Nephron (organoid): ENCODE results near the gene ITGA3.
A peak's percentile ranks its signal among the peaks of the same experiment; 100 is the strongest.

ENCODE experiments used
- H3K27ac Mint-ChIP-seq, 3 experiments: 2 replicates each; pipeline ENCODE4 v1.8.0; 2020; ENCODE audit warnings: mixed read lengths in 3 of 3, mild to moderate bottlenecking in 2 of 3, moderate library complexity in 1 of 3
- H3K27me3 Mint-ChIP-seq: 2 replicates; pipeline ENCODE4 v1.8.0; 2021; ENCODE audit warnings: low read depth, mild to moderate bottlenecking, moderate library complexity, mixed read lengths
- H3K36me3 Mint-ChIP-seq: 2 replicates; pipeline ENCODE4 v1.8.0; 2020; ENCODE audit warnings: low read depth, mixed read lengths
- H3K4me1 Mint-ChIP-seq: 2 replicates; pipeline ENCODE4 v1.8.0; 2020; ENCODE audit warnings: mixed read lengths
- H3K4me3 Mint-ChIP-seq, 3 experiments: 2 replicates each; pipeline ENCODE4 v1.8.0; 2020; ENCODE audit warnings: mild to moderate bottlenecking in 3 of 3, mixed read lengths in 3 of 3, moderate library complexity in 2 of 3
- H3K9me3 Mint-ChIP-seq: 2 replicates; pipeline ENCODE4 v1.8.0; 2020; ENCODE audit warnings: mixed read lengths
- TF ChIP-seq, protein P1 (sequence below), 3 experiments: fragments of 200-600 bp; sonication (generic); IDR thresholded peaks; one replicate each; pipeline ENCODE4 v1.5.0; 2021; ENCODE audit warnings: antibody characterized with exemption in 3 of 3; ENCODE audit not compliant: unreplicated experiment in 3 of 3

ITGA3 gene

DNA sequence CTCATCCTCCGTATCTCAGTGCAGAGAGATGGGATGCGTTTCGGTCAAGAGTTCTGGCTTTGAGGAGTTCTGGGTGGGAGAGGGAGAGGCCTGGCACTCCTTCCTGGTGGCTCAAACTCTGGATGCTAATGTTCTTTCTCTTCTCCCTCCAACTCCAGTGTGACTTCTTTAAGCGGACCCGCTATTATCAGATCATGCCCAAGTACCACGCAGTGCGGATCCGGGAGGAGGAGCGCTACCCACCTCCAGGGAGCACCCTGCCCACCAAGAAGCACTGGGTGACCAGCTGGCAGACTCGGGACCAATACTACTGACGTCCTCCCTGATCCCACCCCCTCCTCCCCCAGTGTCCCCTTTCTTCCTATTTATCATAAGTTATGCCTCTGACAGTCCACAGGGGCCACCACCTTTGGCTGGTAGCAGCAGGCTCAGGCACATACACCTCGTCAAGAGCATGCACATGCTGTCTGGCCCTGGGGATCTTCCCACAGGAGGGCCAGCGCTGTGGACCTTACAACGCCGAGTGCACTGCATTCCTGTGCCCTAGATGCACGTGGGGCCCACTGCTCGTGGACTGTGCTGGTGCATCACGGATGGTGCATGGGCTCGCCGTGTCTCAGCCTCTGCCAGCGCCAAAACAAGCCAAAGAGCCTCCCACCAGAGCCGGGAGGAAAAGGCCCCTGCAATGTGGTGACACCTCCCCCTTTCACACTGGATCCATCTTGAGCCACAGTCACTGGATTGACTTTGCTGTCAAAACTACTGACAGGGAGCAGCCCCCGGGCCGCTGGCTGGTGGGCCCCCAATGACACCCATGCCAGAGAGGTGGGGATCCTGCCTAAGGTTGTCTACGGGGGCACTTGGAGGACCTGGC lies 33.3 kb downstream of the ITGA3 start:
- no peaks in the 10 kb centered on the region for H3K9me3 Mint-ChIP-seq
- peaks cover 5% of the 10 kb centered on the region for H3K27me3 Mint-ChIP-seq
- no peak overlapping the region for H3K27ac Mint-ChIP-seq
- H3K36me3 Mint-ChIP-seq, result no peaks in the 10 kb centered on the region
- H3K4me1 Mint-ChIP-seq, result peaks cover under 1% of the 10 kb centered on the region
- H3K4me3 Mint-ChIP-seq, result no peak overlapping the region
- TF ChIP-seq, protein P1, sequence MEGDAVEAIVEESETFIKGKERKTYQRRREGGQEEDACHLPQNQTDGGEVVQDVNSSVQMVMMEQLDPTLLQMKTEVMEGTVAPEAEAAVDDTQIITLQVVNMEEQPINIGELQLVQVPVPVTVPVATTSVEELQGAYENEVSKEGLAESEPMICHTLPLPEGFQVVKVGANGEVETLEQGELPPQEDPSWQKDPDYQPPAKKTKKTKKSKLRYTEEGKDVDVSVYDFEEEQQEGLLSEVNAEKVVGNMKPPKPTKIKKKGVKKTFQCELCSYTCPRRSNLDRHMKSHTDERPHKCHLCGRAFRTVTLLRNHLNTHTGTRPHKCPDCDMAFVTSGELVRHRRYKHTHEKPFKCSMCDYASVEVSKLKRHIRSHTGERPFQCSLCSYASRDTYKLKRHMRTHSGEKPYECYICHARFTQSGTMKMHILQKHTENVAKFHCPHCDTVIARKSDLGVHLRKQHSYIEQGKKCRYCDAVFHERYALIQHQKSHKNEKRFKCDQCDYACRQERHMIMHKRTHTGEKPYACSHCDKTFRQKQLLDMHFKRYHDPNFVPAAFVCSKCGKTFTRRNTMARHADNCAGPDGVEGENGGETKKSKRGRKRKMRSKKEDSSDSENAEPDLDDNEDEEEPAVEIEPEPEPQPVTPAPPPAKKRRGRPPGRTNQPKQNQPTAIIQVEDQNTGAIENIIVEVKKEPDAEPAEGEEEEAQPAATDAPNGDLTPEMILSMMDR (IDR thresholded peaks at IDR 0.05; ENCODE audit: unreplicated experiment in 3 of 3), result no peak

DNA sequence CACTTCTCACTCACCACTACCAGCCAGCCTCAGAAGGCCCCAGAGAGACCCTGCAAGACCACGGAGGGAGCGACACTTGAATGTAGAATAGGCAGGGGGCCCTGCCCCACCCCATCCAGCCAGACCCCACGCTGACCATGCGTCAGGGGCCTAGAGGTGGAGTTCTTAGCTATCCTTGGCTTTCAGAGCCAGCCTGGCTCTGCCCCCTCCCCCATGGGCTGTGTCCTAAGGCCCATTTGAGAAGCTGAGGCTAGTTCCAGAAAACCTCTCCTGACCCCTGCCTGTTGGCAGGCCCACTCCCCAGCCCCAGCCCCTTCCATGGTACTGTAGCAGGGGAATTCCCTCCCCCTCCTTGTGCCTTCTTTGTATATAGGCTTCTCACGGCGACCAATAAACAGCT lies 34.2 kb downstream of the ITGA3 start:
- H3K27me3 Mint-ChIP-seq, result peaks cover 5% of the 10 kb centered on the region

DNA sequence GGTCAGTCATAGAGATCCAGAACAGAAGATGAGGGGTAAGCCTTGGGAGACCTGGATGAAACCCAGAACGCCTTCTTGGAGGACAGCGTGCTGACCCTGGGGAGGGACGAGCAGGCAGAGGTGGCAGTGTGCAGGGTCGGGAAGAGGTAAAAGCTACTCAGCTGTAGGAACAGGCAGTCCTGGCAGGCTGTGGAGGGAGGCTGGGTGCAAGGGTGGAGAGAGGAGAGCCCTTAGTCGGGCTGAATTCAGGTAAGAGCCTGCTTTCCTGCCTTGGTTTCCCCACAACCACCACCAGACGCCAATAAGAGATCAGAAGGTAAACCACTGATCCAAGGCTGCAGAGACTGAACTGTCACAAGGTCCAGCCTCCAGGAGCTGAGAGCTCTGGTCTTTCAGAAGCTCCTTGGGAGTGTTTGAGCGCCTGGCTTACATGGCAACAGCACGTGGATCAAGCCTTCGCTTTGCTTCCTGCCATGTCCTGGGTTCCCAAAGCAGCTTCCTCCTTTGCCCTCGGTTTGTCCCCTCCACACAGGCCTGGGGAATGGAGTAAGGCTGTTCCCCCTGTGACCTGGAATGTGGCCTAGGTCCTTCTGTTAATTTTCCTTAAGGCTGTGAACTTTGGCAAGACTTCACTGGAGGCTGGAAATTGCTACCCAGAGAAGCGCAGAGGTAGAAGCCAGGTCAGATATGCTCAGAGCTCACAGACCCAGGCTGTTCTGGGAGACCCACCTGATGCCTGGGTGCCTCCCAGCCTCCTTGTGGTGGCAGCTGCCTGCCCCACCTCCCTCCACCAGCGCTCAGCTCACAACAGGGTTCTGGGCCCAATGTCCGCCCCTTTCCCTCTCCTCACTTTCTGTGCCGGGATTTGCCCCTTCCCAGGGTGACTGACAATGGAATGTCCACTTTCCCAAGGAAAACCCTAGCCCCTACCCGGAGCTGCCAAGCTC lies 35.3 kb downstream of the ITGA3 start:
- no peaks in the 10 kb centered on the region for H3K9me3 Mint-ChIP-seq

More for the DNA sequence above, 34.2 kb downstream of the ITGA3 start:
- peaks cover 6% of the 10 kb centered on the region for H3K4me1 Mint-ChIP-seq
- no peak overlapping the region for H3K27ac Mint-ChIP-seq
- no peak overlapping the region for H3K4me3 Mint-ChIP-seq
- TF ChIP-seq, protein P1 (IDR thresholded peaks at IDR 0.05; ENCODE audit: unreplicated experiment in 3 of 3), result no peak
- H3K9me3 Mint-ChIP-seq, result no peaks in the 10 kb centered on the region
- no peaks in the 10 kb centered on the region for H3K36me3 Mint-ChIP-seq

DNA sequence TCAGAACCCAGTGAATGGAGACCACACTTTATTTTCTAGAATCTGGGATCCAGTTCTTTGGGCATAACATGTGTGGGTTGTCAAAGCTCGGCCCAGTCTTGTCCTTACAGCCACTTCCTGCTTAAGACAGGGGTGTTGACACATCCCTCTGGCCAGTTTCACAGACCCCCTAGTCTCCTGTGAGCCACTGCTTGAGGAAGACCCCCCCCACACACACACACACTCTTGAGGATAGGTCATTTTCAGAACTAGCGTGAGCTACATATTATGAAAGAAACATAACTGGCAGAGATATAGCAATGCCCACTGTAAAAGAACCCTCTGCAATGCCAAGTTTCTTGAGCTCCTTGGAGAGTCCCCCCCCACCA lies 36.0 kb downstream of the ITGA3 start:
- Mint-ChIP-seq H3K9me3 (no peaks in the 10 kb centered on the region), H3K4me1 (peaks cover 11% of the 10 kb centered on the region), H3K27me3 (peaks cover 5% of the 10 kb centered on the region), H3K27ac (no peak overlapping the region), H3K36me3 (no peaks in the 10 kb centered on the region), H3K4me3 (no peak overlapping the region)
- TF ChIP-seq, protein P1 (IDR thresholded peaks at IDR 0.05; ENCODE audit: unreplicated experiment in 3 of 3), result no peak

More for the DNA sequence above, 35.3 kb downstream of the ITGA3 start:
- H3K4me1 Mint-ChIP-seq, result peaks cover 11% of the 10 kb centered on the region
- TF ChIP-seq, protein P1 (IDR thresholded peaks at IDR 0.05; ENCODE audit: unreplicated experiment in 3 of 3), result no peak
- H3K27me3 Mint-ChIP-seq, result peaks cover 5% of the 10 kb centered on the region
- H3K27ac Mint-ChIP-seq, result peak overlapping the region in 1 of 3 experiments; percentile 49
- H3K4me3 Mint-ChIP-seq, result no peak overlapping the region
- no peaks in the 10 kb centered on the region for H3K36me3 Mint-ChIP-seq

DNA sequence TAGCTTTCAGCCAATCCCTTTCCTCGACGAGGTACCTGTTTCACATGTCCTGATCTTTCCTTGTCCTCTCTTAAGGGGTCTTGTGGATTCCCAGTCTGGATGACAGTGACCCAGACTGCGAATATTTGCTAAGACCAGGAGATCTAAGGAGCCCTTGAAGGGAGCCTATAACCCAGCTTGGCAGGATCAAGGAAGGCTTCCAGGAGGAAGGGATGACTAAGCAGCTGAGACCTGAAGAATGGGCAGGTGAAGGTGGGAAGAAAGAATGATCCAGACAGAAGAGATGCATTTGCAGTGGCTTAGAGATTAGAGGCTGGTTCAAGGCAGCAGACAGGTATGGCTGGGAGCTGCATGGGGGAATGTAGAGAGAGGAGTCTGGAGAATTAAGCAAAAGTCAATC lies 37.3 kb downstream of the ITGA3 start:
- Mint-ChIP-seq H3K4me3 (peak overlapping the region; percentile 16 to 65 (median 42)), H3K36me3 (peaks cover 5% of the 10 kb centered on the region), H3K9me3 (no peaks in the 10 kb centered on the region), H3K4me1 (peaks cover 13% of the 10 kb centered on the region), H3K27me3 (peaks cover 8% of the 10 kb centered on the region), H3K27ac (peak overlapping the region in 1 of 3 experiments; percentile 89)
- TF ChIP-seq, protein P1 (IDR thresholded peaks at IDR 0.05; ENCODE audit: unreplicated experiment in 3 of 3), result no peak
